GM21825 (cell line): Measurements from ENCODE around the gene PSENEN.
"Not testable (repeated sequence)": the region's sequence is repeated elsewhere in the genome, so short reads cannot be mapped to it uniquely, and the experiment has no call there.

Source experiments
- ATAC-seq: cut with Tn5 transposase; IDR thresholded peaks from one replicate; pipeline ENCODE4 v1.9.1; 2021; ENCODE audit warnings: mild to moderate bottlenecking, moderate library complexity; ENCODE audit not compliant: unreplicated experiment

Gene PSENEN

GRCh38 chr19:35718345-35719041, 27.0 kb upstream of the PSENEN start:
- peak; percentile 4 for ATAC-seq

- no peak for ATAC-seq
These were observed 25.9 kb upstream of the PSENEN start for GRCh38 chr19:35719402-35720162.

- ATAC-seq: no peak
These were observed 25.3 kb upstream of the PSENEN start for GRCh38 chr19:35720163-35720524.

- no peak for ATAC-seq
These were observed 24.8 kb upstream of the PSENEN start for GRCh38 chr19:35720648-35721047.

GRCh38 chr19:35721374-35721773, 24.1 kb upstream of the PSENEN start:
- ATAC-seq: no peak

- no peak for ATAC-seq
These were observed 23.0 kb upstream of the PSENEN start for GRCh38 chr19:35722461-35722860.

GRCh38 chr19:35722897-35723296, 22.6 kb upstream of the PSENEN start:
- no peak for ATAC-seq

- ATAC-seq: no peak
These were observed 21.8 kb upstream of the PSENEN start for GRCh38 chr19:35723671-35724070.

- ATAC-seq: not testable (repeated sequence)
These were observed 21.3 kb upstream of the PSENEN start for GRCh38 chr19:35724132-35724531.

- ATAC-seq: no peak
These were observed 20.9 kb upstream of the PSENEN start for GRCh38 chr19:35724560-35724959.

- ATAC-seq: no peak
These were observed 20.1 kb upstream of the PSENEN start for GRCh38 chr19:35725216-35725861.

- ATAC-seq: no peak
These were observed 18.1 kb upstream of the PSENEN start for GRCh38 chr19:35727053-35727955.

- ATAC-seq: no peak
These were observed 17.3 kb upstream of the PSENEN start for GRCh38 chr19:35727956-35728706.

- ATAC-seq: no peak
These were observed 16.4 kb upstream of the PSENEN start for GRCh38 chr19:35729021-35729420.

GRCh38 chr19:35729763-35730162, 15.7 kb upstream of the PSENEN start:
- ATAC-seq: no peak

GRCh38 chr19:35730326-35730725, 15.1 kb upstream of the PSENEN start:
- no peak for ATAC-seq

GRCh38 chr19:35731353-35731752, 14.1 kb upstream of the PSENEN start:
- no peak for ATAC-seq

- ATAC-seq: no peak
These were observed 13.6 kb upstream of the PSENEN start for GRCh38 chr19:35731779-35732405.

GRCh38 chr19:35732540-35733179, 12.8 kb upstream of the PSENEN start:
- ATAC-seq: no peak
